ENCODE results near the gene TINCR. TPM values are rescaled to one million over a fixed set of nuclear protein-coding genes. Genes with fewer than 3 reads are reported as not detected.

Gene TINCR
- total RNA-seq, 1 experiment from 2014 or later = 0.85 TPM

GRCh38 chr19:5595129-5595528 is 27.4 kb upstream of the TINCR start:
- POLR2A ChIA-PET = no interaction called here
- no peak for ATAC-seq
- Mint-ChIP-seq H3K4me3 (no peak overlapping the region), H3K9me3 (no peaks in the 10 kb centered on the region), H3K4me1 (no peaks in the 10 kb centered on the region), H3K27ac (peak overlapping the region; percentile 69; the same call in 1 of the 2 replicates), H3K36me3 (peaks cover 74% of the 10 kb centered on the region), H3K27me3 (ENCODE audit: low read depth) (no peaks in the 10 kb centered on the region; the same call in 1 of the 2 replicates)
- TF ChIP-seq ZBTB21 (CRISPR knock-in tag; IDR thresholded peaks at IDR 0.05; ENCODE audit: borderline replicate concordance) (no peak), RELA (CRISPR knock-in tag; IDR thresholded peaks at IDR 0.05; ENCODE audit: borderline replicate concordance) (no peak), FOXJ3 (CRISPR knock-in tag; IDR thresholded peaks at IDR 0.05; ENCODE audit: borderline replicate concordance) (no peak)
- CTCF ChIA-PET = no interaction called here
- DNase-seq (ENCODE audit: low spot score) = no peak

- Mint-ChIP-seq H3K27ac (no peak overlapping the region), H3K9me3 (no peaks in the 10 kb centered on the region), H3K4me3 (no peak overlapping the region), H3K36me3 (peaks cover 71% of the 10 kb centered on the region), H3K4me1 (no peaks in the 10 kb centered on the region), H3K27me3 (ENCODE audit: low read depth) (no peaks in the 10 kb centered on the region; the same call in 1 of the 2 replicates)
- ChIA-PET POLR2A (no interaction called here), CTCF (no interaction called here)
- DNase-seq (ENCODE audit: low spot score) = no peak
- TF ChIP-seq SMAD4 (CRISPR knock-in tag; IDR thresholded peaks at IDR 0.05) = no peak
- ATAC-seq = no peak
Observed at GRCh38 chr19:5594521-5594950, 26.8 kb upstream of the TINCR start.

- TF ChIP-seq, protein P1, sequence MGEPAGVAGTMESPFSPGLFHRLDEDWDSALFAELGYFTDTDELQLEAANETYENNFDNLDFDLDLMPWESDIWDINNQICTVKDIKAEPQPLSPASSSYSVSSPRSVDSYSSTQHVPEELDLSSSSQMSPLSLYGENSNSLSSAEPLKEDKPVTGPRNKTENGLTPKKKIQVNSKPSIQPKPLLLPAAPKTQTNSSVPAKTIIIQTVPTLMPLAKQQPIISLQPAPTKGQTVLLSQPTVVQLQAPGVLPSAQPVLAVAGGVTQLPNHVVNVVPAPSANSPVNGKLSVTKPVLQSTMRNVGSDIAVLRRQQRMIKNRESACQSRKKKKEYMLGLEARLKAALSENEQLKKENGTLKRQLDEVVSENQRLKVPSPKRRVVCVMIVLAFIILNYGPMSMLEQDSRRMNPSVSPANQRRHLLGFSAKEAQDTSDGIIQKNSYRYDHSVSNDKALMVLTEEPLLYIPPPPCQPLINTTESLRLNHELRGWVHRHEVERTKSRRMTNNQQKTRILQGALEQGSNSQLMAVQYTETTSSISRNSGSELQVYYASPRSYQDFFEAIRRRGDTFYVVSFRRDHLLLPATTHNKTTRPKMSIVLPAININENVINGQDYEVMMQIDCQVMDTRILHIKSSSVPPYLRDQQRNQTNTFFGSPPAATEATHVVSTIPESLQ (CRISPR knock-in tag; IDR thresholded peaks at IDR 0.05) = no peak
- TF ChIP-seq, protein P2, sequence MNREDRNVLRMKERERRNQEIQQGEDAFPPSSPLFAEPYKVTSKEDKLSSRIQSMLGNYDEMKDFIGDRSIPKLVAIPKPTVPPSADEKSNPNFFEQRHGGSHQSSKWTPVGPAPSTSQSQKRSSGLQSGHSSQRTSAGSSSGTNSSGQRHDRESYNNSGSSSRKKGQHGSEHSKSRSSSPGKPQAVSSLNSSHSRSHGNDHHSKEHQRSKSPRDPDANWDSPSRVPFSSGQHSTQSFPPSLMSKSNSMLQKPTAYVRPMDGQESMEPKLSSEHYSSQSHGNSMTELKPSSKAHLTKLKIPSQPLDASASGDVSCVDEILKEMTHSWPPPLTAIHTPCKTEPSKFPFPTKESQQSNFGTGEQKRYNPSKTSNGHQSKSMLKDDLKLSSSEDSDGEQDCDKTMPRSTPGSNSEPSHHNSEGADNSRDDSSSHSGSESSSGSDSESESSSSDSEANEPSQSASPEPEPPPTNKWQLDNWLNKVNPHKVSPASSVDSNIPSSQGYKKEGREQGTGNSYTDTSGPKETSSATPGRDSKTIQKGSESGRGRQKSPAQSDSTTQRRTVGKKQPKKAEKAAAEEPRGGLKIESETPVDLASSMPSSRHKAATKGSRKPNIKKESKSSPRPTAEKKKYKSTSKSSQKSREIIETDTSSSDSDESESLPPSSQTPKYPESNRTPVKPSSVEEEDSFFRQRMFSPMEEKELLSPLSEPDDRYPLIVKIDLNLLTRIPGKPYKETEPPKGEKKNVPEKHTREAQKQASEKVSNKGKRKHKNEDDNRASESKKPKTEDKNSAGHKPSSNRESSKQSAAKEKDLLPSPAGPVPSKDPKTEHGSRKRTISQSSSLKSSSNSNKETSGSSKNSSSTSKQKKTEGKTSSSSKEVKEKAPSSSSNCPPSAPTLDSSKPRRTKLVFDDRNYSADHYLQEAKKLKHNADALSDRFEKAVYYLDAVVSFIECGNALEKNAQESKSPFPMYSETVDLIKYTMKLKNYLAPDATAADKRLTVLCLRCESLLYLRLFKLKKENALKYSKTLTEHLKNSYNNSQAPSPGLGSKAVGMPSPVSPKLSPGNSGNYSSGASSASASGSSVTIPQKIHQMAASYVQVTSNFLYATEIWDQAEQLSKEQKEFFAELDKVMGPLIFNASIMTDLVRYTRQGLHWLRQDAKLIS (CRISPR knock-in tag; IDR thresholded peaks at IDR 0.05; ENCODE audit: borderline replicate concordance) = no peak
- TF ChIP-seq, protein P3, sequence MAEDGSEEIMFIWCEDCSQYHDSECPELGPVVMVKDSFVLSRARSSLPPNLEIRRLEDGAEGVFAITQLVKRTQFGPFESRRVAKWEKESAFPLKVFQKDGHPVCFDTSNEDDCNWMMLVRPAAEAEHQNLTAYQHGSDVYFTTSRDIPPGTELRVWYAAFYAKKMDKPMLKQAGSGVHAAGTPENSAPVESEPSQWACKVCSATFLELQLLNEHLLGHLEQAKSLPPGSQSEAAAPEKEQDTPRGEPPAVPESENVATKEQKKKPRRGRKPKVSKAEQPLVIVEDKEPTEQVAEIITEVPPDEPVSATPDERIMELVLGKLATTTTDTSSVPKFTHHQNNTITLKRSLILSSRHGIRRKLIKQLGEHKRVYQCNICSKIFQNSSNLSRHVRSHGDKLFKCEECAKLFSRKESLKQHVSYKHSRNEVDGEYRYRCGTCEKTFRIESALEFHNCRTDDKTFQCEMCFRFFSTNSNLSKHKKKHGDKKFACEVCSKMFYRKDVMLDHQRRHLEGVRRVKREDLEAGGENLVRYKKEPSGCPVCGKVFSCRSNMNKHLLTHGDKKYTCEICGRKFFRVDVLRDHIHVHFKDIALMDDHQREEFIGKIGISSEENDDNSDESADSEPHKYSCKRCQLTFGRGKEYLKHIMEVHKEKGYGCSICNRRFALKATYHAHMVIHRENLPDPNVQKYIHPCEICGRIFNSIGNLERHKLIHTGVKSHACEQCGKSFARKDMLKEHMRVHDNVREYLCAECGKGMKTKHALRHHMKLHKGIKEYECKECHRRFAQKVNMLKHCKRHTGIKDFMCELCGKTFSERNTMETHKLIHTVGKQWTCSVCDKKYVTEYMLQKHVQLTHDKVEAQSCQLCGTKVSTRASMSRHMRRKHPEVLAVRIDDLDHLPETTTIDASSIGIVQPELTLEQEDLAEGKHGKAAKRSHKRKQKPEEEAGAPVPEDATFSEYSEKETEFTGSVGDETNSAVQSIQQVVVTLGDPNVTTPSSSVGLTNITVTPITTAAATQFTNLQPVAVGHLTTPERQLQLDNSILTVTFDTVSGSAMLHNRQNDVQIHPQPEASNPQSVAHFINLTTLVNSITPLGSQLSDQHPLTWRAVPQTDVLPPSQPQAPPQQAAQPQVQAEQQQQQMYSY (CRISPR knock-in tag; IDR thresholded peaks at IDR 0.05) = no peak
- TF ChIP-seq ZBTB21 (CRISPR knock-in tag; IDR thresholded peaks at IDR 0.05; ENCODE audit: borderline replicate concordance) (no peak), IRF2 (CRISPR knock-in tag; IDR thresholded peaks at IDR 0.05; ENCODE audit: borderline replicate concordance, low read depth) (no peak), RORB (CRISPR knock-in tag; IDR thresholded peaks at IDR 0.05) (no peak)
- POLR2A ChIA-PET = no interaction called here
- Mint-ChIP-seq H3K4me1 (no peaks in the 10 kb centered on the region), H3K27ac (peak overlapping the region; percentile 45; the same call in 1 of the 2 replicates), H3K36me3 (peaks cover 67% of the 10 kb centered on the region), H3K27me3 (ENCODE audit: low read depth) (no peaks in the 10 kb centered on the region; the same call in 1 of the 2 replicates), H3K9me3 (no peaks in the 10 kb centered on the region), H3K4me3 (no peak overlapping the region)
- ATAC-seq = no peak
- CTCF ChIA-PET = interaction anchor here (0.8 kb wide), 1 partner anchor 96 kb away, joined by 3 read pairs; no protein-coding TSS in a partner anchor
- DNase-seq (ENCODE audit: low spot score) = no peak
Observed at GRCh38 chr19:5593343-5594255, 25.8 kb upstream of the TINCR start.

Data from WTC11 (cell line).